Stomach (tissue), 4 donors: ENCODE results near the gene PIGP.

Experiments
- POLR2A ChIP-seq, 4 donors: fragments of 450-650 bp; IDR thresholded peaks; one replicate each; pipeline ENCODE4 v1.6.1; 2016; ENCODE audit warnings: antibody characterized with exemption in 4 of 4, control low read depth in 2 of 4, mild to moderate bottlenecking in 1 of 4, moderate library complexity in 1 of 4
- POLR2AphosphoS5 ChIP-seq, 3 donors: sonication (generic); formaldehyde crosslinking; IDR thresholded peaks; one replicate each; pipeline ENCODE4 v1.6.1; 2016; ENCODE audit warnings: antibody characterized with exemption in 3 of 3
- TF ChIP-seq, protein P1 (sequence below), 7 experiments: fragments of 450-650 bp in 4 of 7; fragments of 200-600 bp in 3 of 7; sonication (generic) in 3 of 7; IDR thresholded peaks; one replicate each; pipeline ENCODE4 v1.5.1; 2016 to 2019; ENCODE audit warnings: antibody characterized with exemption in 7 of 7, control low read depth in 2 of 7, mild to moderate bottlenecking in 1 of 7

DNA sequence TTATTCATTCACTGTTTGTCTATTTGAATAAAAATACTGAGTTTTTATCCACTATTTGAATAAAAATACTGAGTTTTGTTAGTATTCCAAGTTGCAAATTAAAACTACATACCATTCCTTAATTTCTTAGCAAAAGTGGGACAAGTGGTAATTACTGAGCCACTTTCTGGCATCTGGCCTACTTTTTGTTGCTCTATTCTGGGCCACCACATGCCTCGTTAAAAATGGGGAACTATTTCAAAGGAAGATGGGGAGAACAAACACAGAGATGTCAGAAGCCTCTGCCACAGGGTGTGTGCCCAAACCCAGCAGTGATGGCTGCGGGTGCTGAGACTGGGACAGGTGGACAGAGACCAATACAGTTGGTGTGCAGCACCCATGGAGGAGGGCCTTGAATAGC is 14.6 kb downstream of the PIGP start:
- TF ChIP-seq, protein P1, sequence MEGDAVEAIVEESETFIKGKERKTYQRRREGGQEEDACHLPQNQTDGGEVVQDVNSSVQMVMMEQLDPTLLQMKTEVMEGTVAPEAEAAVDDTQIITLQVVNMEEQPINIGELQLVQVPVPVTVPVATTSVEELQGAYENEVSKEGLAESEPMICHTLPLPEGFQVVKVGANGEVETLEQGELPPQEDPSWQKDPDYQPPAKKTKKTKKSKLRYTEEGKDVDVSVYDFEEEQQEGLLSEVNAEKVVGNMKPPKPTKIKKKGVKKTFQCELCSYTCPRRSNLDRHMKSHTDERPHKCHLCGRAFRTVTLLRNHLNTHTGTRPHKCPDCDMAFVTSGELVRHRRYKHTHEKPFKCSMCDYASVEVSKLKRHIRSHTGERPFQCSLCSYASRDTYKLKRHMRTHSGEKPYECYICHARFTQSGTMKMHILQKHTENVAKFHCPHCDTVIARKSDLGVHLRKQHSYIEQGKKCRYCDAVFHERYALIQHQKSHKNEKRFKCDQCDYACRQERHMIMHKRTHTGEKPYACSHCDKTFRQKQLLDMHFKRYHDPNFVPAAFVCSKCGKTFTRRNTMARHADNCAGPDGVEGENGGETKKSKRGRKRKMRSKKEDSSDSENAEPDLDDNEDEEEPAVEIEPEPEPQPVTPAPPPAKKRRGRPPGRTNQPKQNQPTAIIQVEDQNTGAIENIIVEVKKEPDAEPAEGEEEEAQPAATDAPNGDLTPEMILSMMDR (IDR thresholded peaks at IDR 0.05): no peak
- no peak for TF ChIP-seq POLR2A (IDR thresholded peaks at IDR 0.05)
- no peak for TF ChIP-seq POLR2AphosphoS5 (IDR thresholded peaks at IDR 0.05)
